ENCODE results near the gene FKBP2.
"Not testable (repeated sequence)": the region's sequence is repeated elsewhere in the genome, so short reads cannot be mapped to it uniquely, and the experiment has no call there.

FKBP2 gene

GRCh38 chr11:64234647-64235379 is 6.1 kb upstream of the FKBP2 start:
- DNase-seq = no peak

- DNase-seq = no peak
Observed at GRCh38 chr11:64235437-64236161, 5.3 kb upstream of the FKBP2 start.

- peak; percentile 80 for DNase-seq
Observed at GRCh38 chr11:64237484-64237951, 3.4 kb upstream of the FKBP2 start.

DNA sequence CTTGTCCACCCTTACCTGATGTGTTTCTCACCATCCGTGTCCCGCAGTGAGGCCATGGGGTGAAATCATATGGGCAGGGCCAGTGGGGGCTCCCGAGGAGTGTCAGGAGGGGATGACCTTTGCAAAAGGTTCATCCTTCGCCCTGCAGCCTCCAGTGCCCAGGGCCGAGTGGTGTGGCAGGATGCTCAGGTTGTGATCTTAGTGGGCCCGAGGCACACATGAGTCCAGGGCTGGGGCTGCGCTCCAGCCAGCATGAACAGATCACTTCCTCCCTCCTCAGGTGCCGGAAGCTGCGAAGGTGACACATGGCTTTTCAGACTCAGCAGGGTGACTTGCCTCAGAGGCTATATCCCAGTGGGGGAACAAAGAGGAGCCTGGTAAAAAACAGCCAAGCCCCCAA is 2.8 kb upstream of the FKBP2 start:
- DNase-seq = no peak

- no peak for DNase-seq
Observed at GRCh38 chr11:64238999-64239398, 1.9 kb upstream of the FKBP2 start.

- DNase-seq = no peak
Observed at GRCh38 chr11:64239662-64240434, 1.0 kb upstream of the FKBP2 start.

DNA sequence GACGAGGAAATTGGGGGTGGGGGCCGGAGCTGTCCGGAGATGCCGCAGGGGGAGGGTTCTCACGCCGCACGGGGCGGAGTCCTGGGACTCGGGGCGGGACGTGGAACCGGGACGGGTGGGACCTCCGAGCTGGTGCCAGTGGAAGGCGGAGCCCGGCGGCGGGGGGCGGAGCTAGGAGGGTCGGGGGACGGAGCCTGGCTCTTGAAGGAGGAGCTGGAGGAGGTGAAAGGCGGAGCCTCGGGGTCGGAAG is 271 bp downstream of the FKBP2 start:
- peak; percentile 96 for DNase-seq

- peak; percentile 27 for DNase-seq
Observed at GRCh38 chr11:64241491-64242374, 838 bp downstream of the FKBP2 start.

DNA sequence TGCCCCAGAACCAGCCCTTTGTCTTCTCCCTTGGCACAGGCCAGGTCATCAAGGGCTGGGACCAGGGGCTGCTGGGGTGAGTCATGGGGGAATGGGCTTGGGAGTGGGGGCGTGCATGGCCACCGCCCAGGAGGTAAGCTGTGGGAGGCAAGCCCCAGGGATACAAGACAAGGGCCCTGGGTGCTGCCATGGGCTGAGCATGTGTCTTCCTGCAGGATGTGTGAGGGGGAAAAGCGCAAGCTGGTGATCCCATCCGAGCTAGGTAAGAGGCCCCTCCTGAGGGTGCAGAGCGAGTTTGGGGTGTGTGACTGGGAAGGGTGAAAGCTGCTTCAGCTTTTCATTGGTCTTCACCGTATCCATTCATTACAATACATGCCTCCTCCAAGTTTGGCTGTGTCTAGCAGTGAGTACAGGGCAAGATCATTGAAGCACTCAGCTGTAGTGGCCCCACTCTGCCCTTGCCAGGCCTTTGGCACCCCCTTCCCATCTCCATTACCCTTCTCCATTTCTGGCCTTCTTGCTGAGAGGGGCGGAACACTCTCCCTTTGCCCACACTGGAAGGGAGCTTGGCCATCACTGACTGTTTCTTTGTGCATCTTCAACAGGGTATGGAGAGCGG is 2.5 kb downstream of the FKBP2 start:
- no peak for DNase-seq

- no peak for DNase-seq
Observed at GRCh38 chr11:64244107-64244506, 3.2 kb downstream of the FKBP2 start.

- DNase-seq = no peak
Observed at GRCh38 chr11:64244966-64245365, 4.1 kb downstream of the FKBP2 start.

DNA sequence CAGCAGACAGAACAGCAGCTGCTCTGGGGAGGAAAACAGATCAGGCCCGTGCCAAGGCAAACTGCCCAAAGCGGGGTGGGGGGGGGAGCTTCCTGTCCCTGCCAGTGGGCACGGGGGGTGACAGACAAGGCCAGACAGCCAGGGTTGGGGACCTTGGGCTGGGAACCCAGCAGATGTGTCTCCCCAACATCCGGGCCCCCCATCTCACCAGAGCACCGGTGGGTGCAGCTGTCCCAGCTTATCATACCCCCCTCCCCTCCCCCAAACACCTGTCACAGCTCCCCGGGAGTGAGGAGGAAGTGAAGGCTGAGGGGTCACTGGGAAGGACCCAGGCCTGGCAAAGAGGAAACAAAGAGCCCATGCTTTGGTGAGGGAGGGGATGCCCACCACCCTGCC is 4.5 kb downstream of the FKBP2 start:
- DNase-seq = no peak

DNA sequence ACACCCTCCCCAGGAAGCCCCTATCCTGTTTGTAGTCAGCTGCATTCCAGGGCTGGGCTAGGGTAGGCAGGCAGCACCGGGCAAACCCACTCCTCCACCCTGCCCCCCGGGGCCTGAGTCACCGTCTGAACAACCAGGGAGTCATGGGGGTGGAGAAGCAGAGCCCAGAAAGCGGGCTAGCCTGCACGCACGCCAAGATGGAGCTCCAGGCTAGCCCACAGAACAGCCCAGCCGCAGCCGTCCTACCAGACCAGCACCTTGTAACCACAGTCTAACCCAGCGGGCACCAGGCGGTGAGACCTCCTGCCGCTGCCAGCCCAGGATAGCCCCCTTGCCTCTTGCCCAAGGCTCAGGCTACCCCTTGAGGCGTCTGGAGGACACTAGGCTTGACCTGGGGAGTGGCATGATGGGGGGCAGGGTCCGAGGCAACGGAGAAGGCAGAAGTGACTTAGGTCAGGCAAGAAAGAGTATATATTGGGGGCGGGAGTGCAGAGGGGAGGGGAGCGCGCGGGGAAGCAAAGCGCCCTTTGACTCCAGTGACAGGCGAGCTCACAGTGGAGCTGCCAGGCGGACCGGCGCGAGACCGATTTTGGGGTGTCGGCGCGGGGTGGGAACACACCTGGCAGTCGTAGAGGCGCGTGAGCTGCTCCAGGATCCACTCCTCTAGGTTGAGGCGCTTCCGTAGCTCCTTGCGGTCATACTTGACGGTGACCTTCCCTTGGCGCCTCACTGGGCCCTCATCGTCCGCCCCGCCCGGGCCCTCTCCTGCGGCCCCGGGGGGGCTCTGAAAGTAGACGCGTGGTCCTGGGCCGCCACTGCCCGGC is 5.1 kb downstream of the FKBP2 start:
- no peak for DNase-seq

- not testable (repeated sequence) for DNase-seq
Observed at GRCh38 chr11:64246621-64246870, 5.7 kb downstream of the FKBP2 start.

DNA sequence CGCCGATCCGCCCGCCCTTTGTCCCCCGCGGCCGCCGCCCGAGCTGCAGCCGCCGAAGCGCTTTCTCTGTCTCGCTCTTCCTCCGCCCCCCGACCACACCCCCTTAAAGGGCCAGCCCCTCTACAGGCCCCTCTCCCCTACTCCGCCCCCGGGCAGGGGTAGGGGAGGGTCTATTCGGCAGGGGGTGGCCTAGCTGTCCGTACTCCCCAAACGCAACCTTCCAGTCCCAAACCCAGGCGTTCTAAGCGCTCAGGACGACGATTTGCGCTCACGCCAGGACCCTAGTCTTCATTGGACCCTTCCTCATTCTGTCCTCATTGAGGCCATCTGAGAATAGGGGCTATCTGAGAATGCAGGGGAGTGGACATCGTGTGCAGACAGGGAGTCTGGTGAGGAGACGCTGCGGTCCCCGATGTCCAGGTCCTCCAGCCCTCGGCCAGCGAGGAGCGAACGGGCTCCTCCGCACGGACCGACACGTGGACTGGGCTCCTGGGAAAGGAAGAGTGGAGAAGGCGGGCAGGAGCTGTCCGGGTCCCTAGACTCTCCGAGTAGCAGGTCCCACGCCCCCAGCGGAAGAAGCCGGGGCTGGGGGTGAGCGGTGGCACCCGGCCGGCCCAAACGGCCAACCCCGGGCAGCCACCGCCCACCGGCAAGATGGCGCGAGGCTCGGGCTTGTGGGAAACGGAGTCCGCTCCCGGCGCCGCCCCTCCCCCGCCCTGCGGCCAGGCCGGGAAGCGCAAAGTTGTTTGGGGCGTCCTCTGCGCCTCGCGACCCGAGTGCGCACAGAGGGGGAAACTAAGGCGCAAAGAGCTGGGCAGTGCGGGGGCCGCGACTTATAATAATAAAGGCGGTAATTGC is 6.2 kb downstream of the FKBP2 start, which contains the start of gene PPP1R14B:
Gene PPP1R14B, minus strand, starts transcription at position 73 of the 858 bp plus-strand sequence. CDS start 270 bp downstream, outside the sequence.
- peak; percentile 64 for DNase-seq

DNA sequence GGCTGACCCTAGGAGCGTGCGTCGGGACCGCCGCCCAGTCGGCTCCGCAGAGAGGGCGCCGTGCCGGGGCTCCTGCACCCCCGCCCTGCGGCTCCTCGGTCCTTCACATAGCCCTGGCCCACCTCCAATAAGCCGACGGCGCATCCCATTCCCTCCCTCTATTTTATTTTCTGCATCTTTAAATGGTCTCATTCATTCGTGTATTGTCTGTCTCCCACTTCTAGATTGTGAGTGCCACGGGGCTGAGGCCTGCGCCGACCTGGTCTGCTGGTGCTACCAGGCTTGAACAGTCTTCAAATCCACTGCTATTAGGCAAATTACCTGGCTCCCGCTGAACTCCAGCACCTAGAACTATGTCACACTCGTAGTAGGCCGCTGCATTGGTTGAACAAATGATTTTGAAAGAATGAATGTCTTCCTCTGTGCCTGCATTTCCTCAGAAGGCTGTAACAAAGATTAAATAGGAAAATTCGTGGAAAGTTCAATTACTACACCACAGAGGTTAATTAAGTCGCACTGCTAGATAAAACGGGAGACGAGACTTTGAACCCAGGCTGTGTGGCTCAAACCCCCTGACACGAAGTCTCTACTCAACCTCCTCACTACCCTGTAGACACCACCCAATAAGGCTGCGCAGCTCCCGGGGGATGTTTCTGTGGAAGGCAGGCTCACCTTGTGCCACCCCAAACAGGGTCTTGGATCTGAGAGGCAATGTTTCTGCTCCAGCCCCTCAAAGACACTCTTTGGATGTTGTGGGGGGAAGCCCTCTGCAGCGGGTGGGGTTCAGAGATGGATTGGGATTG is 7.0 kb downstream of the FKBP2 start:
- DNase-seq = no peak

DNA sequence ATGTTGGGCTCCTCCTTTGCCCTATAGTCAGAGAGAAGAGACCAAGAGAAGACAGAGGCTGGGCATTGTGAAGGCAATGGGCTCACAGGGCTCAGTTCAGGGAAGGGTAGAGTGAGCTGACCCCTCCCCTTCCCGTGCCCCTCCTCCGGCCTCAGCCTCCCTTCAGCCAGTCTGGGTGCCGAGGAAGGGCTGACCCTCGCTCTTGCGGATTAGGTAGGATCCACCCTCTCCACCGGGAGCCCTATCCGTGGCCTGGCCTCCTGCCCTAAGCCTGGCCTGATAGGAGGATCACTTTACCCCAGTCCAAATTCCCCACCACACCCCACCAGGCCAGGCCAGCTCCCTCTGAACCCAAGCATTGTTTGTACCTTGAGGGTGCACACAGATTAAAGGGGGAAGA is 7.7 kb downstream of the FKBP2 start:
- no peak for DNase-seq

DNA sequence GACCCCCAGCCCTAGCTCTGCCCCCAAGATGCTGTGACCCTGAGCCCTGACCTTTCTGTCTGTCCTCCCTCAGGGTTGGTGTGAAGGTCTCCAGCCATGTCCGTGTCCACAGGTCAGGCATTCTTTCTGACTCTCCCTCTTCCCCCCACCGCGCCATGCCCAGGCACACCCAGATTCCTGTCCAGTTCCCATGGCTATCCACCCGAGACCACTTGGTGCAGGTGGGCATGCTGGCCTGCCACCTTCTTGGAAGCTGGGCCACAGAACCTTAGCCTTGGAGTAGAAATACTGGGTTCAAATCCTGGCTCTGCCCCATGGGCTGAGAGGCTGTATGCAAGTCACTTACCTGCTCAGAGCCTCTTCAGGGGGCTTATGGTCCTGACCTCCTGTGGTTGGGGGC is 8.1 kb downstream of the FKBP2 start:
- no peak for DNase-seq

DNA sequence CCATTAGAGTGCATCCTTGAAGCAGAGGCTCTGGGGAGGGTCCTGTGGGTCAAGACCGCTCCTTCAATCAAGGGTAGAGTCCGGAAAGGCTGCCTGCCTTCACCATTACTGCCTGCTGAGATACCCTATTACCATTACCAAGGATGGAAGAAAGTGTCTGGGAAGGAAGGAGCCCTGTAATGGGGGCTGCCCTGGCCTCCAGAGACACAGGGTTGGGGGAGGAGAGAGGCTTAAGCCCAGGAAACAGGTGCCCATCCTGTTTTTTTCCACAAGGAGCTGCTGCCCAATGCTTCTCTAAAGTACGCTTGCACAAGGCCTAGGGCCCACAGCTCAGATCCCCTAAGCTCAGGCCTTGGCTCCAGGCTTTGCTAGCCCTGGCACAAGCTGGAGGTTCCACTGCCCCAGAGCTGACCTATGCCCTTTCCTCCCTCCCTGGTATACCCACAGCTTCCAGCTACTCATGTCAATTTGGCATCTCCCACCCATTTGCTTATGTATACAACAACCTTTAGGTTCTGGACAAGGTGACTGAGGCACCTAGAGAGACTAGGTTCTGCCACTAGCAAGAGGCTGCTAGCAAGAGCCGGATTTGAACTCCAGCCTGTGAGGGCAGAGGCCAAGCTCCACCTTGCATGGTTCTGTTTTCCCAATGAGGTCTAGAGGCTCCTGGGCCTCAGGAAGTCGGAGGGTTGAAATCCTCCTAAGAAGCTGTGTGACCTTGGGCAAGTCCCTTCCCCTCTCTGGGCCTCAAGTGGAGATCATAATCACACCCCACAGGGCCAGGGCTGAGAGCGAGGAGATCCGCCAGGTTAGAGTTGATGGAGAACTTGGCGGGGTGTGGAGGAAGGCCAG is 8.9 kb downstream of the FKBP2 start:
- DNase-seq = no peak
